RPMI7951 (cell line): ENCODE results near the gene TMEM247. TPM values are rescaled to one million over a fixed set of nuclear protein-coding genes. Genes with fewer than 3 reads are reported as not detected.
"Not testable (repeated sequence)": the region's sequence is repeated elsewhere in the genome, so short reads cannot be mapped to it uniquely, and the experiment has no call there.

Experiments
- DNase-seq: peaks from one replicate; pipeline ENCODE4 v3.0.0-alpha.2; 2012; ENCODE audit warnings: low read depth
- total RNA-seq: library from RNA; depleted of rRNA; stranded (reverse); fragments of >200 nt; shearing (Covaris generic); gene quantifications from 2 replicates; pipeline ENCODE4 v1.2.3, GENCODE V29; 2014

Gene TMEM247
- total RNA-seq, 1 experiment from 2014 or later = not detected

DNA sequence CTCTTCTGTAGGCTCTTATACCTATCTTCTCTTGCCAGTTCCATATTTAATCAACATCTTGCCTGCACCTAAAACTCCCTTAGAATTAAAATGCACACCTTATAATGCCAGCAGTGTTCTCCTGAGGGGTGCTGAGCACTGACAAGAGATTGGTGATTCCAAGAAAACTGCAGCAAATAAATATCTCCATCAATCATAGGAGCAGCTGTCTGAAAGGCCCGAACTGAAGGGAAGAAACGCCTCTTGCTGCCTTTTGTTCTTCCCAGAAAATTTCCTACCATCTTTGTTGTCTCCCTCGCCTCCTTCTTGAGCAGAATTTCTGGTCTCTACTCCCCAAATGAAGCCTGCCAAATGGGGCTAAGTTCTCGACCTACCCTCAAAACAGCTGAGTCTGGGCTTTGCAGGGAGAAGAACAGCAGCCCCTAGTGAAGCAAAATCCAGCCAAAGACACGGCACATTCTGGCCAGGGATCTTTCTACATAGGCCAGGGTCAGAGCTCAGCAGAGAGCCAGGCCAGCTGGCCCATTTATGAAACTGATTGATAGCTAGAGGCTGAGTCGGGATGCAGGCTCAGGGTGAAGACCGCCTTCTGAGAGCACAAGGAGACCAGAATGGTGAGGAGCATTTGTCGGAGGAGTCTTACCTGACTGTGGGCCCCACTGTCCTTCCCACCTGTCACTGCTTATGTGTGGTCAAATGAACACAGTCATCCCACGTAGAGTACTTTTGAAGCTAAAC, 20.4 kb upstream of the TMEM247 start:
- no peak for DNase-seq

DNA sequence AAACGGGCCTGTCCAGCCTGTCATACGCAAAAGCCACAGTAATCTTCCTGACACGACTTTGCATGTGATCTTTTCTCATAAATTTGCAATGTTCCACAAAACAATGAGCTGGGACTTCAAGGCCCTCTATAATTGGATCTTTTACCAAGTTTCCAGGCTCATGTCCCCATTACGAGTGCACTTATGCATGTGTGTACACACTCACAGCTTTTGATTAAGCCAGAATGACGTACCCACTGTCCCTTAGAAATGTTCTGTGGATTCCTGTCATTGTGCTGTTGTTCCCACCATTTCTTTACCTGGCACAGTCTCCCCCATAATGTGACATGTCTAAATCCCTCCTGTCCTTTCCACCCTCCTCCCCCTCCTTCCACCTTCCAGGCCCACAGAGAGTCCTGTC, 19.7 kb upstream of the TMEM247 start:
- DNase-seq = no peak

DNA sequence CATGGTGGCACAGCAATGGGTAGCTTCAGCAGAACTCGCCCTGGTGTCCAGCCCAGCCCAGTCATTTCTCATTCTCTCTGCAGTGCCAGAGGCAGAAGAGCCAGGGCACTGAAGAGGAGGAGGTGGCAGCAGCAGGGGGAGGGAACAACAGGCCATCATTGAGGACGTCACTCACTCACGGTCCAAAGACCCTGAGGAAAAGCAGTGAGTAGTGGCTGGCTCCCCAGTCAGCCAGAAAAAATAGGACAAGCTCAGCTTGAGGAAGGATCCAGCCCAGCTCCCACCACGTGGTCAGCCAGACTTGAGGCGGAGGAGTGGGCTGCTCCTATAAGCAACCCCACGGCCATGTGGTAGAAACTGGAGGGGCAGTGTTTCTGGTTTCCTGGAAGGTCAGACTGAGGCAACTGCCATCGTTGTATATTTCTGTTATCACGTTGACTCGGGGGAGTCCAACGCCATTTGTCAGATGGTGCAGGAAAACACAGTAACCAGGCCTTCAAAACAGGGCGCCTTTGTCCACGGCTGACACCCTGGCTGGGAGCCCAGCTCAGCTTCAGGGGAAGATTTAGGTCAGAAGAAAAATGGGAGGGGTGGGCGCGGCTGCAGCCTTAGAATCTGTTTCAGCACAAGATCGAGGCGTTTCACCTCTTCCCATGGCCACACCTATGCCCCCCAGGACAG, 19.0 kb upstream of the TMEM247 start:
- DNase-seq = peak; percentile 20

DNA sequence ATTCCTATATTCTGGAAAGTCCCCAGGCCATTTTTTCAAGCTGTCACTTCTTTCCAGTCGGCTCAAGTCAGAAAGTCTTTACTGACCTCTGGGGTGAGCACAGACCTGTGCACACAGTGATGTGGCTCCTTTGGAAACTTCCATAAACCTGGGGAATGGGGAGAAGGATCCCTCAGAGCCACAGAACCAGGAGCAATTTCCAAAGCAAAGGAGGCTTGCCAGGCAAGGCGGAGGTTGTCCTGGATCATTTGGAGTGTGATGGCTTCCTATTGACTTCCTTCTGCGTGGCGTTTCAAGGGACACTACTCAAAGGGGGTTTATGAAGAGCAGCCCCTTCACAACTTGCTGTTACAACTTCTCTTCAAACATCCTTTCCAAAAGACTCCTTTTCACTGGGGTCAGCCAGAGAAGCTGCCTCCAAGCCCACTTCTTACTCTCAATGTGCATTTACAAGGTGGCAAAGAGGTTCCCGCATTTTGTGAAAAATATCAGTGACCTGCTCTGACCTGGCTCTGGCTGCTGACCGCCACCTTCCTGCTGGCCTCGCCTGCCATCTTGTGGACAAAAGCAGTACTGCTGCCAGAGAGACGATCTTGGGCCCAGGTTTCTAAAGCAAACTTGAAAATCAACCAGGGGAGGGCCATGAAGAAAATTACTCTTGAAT, 18.2 kb upstream of the TMEM247 start:
- DNase-seq = peak; percentile 53

DNA sequence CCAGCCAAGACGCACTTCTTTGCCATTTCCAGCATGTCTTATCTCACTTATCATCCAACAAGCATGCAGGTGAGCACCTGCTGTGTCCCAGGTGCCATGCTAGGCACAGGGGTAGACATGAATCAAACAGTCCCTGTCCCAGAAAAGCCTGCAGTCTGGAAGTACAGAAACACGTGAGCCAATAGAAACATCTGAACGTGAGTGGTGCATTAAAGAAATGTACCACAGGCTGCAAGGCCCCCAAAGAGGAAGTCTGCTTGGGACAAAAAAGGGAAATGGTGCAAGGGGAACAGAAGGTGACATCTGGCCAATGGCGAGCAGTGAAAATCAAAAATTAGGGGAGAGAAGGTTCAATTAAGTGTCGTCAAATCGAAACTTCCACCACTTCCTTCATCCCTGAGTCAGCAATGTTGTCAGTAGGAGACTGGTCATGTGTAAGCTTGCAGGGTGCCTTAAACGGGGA, 17.6 kb upstream of the TMEM247 start:
- no peak for DNase-seq

DNA sequence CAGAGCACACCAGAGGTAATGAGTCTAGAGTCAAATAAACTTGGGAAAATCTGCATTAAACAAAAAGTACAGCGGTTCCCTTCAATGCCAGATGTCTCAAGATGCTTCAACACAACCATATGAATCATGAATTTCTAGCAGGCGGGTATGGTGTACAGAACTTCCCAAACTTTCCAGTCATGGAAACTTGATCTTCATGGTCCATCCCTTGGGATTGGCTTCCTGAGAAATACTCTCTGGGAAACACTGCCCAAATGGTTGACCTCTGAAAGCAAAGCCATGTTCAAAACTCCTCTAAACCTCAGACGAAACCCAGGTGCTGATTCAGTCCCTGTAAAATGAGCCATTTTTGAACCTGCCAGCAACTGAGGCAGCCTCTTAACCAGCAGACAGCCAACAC, 16.4 kb upstream of the TMEM247 start:
- peak; percentile 15 for DNase-seq

DNA sequence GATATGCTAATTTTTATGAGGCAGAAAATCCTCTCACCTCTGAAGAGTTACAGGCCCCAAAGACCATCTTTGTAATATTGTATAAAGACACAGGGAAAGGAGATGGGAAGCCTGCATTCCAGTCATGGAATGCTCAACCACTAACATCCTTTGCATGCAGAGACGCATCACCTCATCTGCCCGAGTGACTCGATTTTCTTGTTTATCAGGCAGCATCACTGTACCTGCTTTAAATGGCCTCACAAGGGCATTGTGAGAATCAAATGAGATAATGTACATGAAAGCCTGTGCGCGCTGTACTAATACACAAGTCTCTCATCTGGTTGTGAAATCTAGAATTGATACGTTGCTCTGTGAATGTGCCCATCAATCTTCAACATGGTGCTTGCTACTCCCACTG, 10.2 kb upstream of the TMEM247 start:
- no peak for DNase-seq

DNA sequence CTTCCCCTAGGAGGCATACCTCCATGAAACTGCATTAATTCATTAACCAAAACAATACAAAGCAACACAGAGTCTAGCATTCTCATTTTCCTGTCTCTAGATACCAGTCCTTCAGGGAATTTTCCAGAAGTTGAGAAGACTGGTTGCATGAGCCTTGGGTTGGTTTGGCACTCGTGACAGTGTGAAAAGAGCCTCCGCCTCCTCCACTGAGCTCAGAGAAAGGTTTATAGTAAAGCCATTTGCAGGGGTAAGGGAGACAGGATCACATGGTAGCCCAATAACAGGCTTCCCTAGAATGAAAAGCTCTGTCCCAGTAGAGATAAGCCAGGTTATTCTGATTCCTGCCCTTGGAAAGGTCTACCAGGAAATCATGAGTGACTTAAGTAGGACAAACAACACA, 9.7 kb upstream of the TMEM247 start:
- no peak for DNase-seq

DNA sequence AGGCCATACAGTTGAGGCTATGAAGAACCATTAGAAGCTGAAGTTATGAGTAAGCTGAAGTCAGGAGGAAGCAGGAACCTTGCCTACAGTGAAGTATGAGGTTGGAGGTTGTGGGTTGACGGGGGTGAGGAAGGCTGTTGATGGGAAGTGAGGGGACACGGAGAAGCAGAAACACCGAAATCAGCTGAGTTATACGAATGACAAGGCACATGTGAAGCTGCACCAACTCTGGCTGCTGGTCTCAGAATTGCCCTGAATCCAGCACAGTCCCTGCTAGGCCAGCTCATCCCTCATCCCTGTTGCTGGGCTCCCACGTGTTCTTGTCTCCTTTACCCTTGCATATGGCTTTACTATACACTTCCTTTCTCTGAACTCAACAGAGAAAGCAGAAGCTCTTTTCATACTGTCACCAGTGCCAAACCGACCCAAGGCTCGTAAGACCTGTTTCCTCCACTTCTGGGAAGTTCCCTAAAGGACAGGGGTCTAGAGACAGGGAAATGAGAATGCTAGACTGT, 9.2 kb upstream of the TMEM247 start:
- no peak for DNase-seq

DNA sequence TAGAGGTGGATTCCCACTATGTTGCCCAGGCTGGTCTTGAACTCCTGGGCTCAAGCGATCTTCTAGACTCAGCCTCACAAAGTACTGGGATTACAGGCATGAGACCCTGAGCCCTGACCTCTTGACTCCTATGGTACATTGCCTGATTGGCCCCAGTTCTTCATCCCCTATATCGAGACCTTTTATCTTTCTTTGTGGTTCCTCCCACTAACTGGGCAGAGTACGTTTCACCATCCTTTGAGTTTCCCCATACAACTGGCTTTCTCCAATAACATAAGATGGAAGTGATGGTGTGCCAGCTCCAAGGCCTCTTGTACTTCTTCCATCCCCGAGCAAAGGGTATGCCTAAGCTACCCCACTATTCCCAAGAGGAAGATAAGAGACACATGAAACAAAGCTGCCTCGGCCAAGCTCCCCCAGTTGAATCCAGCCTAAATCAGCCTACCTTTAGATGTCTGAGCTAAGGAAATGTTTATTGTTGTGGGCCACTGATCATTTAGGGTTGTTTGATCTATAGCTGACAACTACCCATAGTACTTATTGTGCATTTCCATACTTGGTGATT, 8.3 kb upstream of the TMEM247 start:
- DNase-seq = no peak

DNA sequence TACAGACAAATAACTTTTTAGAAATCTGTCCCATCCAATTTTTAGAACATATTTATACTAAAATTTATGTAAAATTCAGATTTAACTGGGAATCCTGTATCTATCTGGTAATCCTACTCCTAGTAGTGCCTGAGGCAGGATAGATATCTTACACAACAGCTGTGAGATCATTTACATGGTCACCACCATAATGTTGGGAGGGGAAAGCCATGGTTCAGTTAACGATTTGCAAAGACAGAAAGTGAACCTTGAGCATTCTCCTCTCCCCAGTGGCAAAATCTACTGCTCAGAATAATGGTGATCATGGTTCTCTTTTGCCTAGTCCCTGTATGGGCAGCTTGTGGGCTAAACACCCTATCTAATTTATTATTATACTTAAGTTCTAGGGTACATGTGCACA, 7.7 kb upstream of the TMEM247 start:
- DNase-seq = peak; percentile 28

DNA sequence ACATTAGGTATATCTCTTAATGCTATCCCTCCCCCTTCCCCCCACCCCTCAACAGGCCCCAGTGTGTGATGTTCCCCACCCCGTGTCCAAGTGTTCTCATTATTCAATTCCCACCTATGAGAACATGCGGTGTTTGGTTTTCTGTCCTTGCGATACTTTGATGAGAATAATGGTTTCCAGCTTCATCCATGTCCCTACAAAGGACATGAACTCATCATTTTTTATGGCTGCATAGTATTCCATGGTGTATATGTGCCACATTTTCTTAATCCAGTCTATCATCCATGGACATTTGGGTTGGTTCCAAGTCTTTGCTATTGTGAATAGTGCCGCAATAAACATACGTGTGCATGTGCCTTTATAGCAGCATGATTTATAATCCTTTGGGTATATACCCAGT, 7.2 kb upstream of the TMEM247 start:
- DNase-seq = not testable (repeated sequence)

DNA sequence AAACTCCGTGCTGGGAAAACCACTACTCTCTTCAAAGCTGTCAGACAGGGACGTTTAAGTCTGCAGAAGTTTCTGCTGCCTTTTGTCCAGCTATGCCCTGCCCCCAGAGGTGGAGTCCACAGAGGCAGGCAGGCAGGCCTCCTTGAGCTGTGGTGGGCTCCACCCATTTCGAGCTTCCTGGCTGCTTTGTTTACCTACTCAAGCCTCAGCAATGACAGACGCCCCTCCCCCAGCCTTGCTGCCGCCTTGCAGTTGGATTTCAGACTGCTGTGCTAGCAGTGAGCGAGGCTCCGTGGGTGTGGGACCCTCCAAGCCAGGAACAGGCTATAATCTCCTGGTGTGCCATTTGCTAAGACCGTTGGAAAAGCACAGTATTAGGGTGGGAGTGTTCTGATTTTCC, 1.9 kb upstream of the TMEM247 start:
- DNase-seq = not testable (repeated sequence)

DNA sequence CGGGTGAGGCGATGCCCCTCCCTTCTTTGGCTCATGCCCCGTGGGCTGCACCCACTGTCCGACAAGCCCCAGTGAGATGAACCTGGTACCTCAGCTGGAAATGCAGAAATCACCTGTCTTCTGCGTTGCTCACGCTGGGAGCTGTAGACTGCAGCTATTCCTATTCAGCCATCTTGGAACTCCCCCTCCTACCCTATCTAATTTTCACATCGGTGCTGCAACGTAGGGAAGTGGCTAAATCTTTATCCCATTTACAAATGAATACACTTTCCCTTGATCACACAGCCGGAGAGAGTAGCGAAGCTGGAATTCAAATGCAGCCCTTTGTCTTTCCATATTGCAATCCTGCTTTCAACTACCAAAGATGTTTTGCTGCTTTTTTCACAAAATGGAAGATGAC, 1.4 kb upstream of the TMEM247 start:
- no peak for DNase-seq

DNA sequence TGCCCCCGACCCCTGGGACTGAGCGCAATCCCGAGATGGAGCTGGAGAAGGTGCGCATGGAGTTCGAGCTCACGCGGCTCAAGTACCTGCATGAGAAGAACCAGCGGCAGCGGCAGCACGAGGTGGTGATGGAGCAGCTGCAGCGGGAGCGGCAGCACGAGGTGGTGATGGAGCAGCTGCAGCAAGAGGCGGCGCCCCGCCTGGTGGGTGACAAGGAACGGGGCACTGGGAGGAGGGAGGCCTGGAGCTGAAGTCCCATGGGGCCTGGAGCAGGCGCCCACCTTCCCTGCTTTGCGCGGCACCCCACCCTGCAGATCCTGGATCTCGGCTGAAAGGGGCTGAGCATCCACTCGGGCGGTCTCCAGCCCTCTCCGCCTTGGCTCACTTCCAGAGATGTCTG, 1.2 kb downstream of the TMEM247 start:
- no peak for DNase-seq

DNA sequence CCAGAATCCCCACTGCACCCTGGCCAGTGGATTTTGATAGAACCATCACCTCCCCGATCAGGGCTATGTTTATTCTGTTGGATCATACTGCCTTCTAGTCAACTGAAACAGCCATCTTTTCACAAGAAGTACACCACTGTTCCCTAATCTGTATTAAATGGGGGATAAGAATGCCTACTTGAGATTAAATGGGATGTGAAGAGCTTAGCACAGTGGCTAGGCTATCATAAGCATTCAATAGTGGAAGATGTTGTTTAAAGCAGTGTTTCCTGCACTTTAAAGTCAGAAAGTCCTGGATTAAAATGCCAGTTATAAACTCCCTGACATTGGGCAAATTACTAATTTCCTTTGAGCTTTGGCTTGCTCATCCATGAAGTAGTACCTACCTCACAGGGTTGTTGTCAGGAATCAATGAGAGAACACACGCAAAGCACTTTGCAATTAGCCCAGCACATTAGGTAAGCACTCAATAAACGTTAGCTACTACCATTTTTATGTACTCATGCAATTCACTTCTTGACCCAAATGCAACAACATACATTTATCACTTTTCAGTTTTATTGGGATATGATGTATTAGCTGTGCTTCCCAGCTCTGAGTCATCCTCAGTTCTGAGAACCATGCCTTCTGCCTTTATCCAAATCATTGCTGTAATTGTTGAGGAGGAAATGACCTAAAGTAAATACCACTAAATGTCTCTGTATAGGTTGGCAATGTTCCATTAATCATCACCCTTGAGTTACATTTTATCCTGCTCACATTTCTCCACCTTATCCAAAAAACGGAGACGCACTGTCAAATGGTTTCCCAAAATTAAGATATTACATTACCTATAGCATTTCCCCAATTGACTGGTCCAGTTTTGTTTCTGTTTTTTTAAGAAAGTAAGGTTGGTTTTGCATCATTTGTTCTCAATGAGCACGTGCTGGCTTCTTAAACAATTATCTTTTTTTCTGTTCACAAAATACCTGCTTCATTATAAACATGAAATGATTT, 2.1 kb downstream of the TMEM247 start:
- DNase-seq = peak; percentile 43

DNA sequence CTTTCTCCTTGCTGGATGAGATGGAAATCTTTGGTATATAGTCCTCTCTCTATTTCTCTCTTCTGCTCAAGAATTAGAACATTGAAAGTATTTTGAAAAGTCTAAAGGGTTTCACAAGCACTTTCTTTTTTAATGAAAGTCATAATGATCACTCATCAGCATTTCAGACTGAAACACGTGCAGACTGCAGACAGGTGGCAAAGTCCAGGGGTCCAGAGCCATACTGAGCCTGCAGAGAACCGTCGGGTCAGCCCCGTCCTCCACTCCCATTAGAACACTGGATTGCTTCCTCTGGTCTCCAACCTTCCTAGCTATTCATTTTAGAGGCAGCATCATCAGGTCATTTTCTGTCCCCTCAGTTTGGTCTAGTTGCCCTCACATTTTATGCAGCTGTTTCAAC, 3.1 kb downstream of the TMEM247 start:
- no peak for DNase-seq

DNA sequence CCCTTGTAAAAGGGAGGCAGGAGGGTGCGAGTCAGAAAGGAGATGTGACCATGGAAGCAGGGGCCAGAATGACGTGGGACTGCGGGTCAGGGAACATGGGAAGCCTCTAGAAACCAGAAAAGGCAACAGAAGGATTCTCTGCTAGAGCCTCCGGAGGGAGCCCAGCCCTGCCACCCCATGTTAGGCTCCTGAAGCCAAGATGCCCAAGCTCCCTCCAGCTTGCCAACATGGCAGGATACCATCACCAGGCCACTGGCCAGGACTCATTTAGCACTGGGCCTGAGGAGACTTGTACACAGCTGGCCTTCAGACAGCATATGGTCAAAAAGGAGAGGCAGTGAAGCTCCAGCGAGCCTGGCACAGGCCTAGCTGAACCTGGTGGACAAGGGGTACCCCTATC, 5.6 kb downstream of the TMEM247 start:
- no peak for DNase-seq

DNA sequence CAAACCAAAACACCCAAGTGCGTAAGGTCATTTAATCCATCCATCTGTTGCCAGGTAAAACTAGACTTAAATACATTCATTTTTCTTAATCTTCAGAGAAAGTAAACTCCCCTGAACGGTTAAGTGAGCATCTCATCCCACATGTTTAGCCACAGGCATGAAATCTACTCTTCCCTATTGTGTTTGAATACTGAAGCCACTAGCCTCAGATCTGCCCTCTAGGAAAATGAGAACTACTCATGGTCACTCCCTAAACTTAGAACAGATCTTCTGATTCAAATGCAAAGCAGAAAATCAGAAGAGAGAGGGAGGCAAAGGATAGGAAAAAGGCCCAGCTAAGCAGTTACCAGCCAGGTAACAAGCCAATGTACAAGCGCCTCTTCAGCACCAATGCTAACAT, 7.1 kb downstream of the TMEM247 start:
- DNase-seq = peak; percentile 55

DNA sequence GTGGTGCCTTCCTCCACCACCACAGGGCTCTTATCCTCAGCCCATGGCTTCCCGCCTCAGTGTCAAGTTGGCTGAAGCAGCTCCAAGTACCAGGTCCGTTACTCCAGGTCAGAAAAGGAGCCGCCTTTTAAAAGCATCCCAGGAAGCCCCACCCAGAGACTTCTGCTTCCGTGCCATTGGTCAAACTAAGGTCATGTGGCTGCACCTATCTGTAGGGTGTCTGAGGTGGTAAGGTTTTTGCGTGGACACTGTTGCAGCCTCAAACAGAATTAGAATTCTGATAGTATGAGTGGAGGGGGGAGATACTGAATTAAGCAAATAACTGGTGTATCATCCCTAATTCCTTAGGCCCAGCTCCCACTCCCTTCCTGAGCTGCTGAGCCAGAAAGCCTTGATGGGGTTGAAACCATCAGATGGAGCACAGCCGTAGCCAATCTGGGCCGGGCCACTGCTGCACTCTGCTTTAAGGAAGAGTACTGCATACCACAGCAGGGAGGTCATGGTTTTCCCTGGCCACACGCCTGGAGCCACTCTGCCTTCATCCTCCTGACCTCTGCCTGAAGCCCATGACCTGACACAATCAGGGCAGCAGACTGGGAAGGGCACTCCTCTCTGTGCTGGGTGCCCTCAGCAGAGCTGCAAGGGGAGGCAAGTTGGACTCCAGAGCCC, 8.4 kb downstream of the TMEM247 start:
- DNase-seq = peak; percentile 81

DNA sequence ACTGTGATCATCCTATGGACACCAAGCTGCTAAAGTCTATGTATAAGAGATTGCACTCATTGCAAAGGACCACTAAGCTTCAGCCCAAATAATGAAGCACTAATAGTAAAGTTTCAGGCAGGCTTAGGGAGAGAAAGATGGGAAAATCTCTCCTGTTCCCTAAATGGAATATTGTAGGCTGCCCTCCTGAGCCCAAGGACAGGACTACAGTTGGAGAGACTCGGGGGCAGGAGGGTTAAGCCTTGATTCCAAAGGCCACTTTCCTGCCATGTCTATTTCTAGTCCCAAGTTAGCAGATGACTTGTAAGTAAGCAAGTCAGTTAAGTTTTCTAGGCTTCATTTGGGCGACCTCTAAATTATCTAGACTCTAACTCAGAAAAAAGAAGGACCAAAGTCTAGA, 9.0 kb downstream of the TMEM247 start:
- DNase-seq = no peak
